HepG2 (cell line): Measurements from ENCODE around the gene OPRM1. TPM values are rescaled to one million over a fixed set of nuclear protein-coding genes. Genes with fewer than 3 reads are reported as not detected.

Source experiments
- ATAC-seq: fragments of 200-7000 bp; cut with Tn5 transposase; 3 replicates; pipeline ENCODE4 v1.9.1; 2020; ENCODE audit warnings: mild to moderate bottlenecking, moderate library complexity
- BruUV-seq: library from RNA; stranded (reverse); fragments of 400-500 nt; replicated peaks from 2 replicates; lab custom pipeline; 2021; lab: Mats Ljungman, UMichigan
- CTCF ChIA-PET: fragments of 300-600 bp; formaldehyde crosslinking; extraction: SDS; loops from one replicate; lab custom pipeline; 2021; ENCODE audit warnings: low total read pairs, inconsistent platforms, low intra/inter-chr PET ratio; lab: Yijun Ruan, JAX
- POLR2A ChIA-PET: fragments of 350-600 bp; sonication (Branson Sonifier 250); formaldehyde crosslinking; loops from one replicate; lab custom pipeline; 2020; ENCODE audit warnings: antibody characterized with exemption, inconsistent platforms; lab: Yijun Ruan, JAX
- DNase-seq: peaks from one replicate; pipeline ENCODE4 v3.0.0-alpha.2; 2015; ENCODE audit warnings: low spot score
- FAIRE-seq: peaks from 3 replicates; lab custom pipeline; 2011; peaks lifted over from hg19 to GRCh38; lab: Jason Lieb, UNC
- H2AFZ ChIP-seq: one replicate; pipeline ENCODE4 v1.6.1; 2011; ENCODE audit warnings: low read length, inconsistent platforms
- H3K27ac ChIP-seq: fragments of 300-600 bp; 3 replicates; pipeline ENCODE4 v1.8.0; 2011; ENCODE audit warnings: mixed run types, mild to moderate bottlenecking, mixed read lengths, low read length, inconsistent platforms; ENCODE audit not compliant: insufficient read depth; ENCODE audit errors: extremely low read length
- H3K27me3 ChIP-seq, 2 experiments: fragments of 200-600 bp in 1 of 2; 2 replicates in 1 of 2; 3 replicates in 1 of 2; pipeline versions ENCODE4 v1.6.0 to v1.8.0; 2011; ENCODE audit warnings: low read length in 2 of 2, mild to moderate bottlenecking in 2 of 2, moderate library complexity in 2 of 2, inconsistent platforms in 1 of 2; ENCODE audit not compliant: insufficient read depth in 2 of 2, control insufficient read depth in 1 of 2
- H3K36me3 ChIP-seq, 2 experiments: fragments of 200-600 bp in 1 of 2; replicated peaks in 1 of 2; 2 replicates in 1 of 2; 3 replicates in 1 of 2; pipeline versions ENCODE4 v1.5.1 to v1.8.0; 2011; ENCODE audit warnings: low read length in 2 of 2, inconsistent platforms in 1 of 2; ENCODE audit not compliant: insufficient read depth in 2 of 2, control insufficient read depth in 1 of 2
- H3K4me1 ChIP-seq: 2 replicates; pipeline ENCODE4 v1.5.1; 2012; ENCODE audit warnings: low read length, inconsistent platforms; ENCODE audit not compliant: insufficient read depth
- H3K4me2 ChIP-seq: 2 replicates; pipeline ENCODE4 v1.6.0; 2011; ENCODE audit warnings: low read depth, low read length, inconsistent platforms
- H3K4me3 ChIP-seq, 3 experiments: fragments of 200-600 bp in 1 of 3; sonication (generic), shearing (Covaris generic) in 1 of 3; replicated peaks in 1 of 3; 2 replicates each; pipeline ENCODE4 v1.5.1; 2011 to 2016; ENCODE audit warnings: low read length in 3 of 3, inconsistent platforms in 2 of 3, low read depth in 2 of 3, mild to moderate bottlenecking in 2 of 3, control low read depth in 1 of 3, mixed read lengths in 1 of 3; ENCODE audit not compliant: insufficient read depth in 1 of 3
- H3K79me2 ChIP-seq: one replicate; pipeline ENCODE4 v1.6.1; 2011; ENCODE audit warnings: low read length, inconsistent platforms; ENCODE audit not compliant: insufficient read depth
- H3K9ac ChIP-seq: 2 replicates; pipeline ENCODE4 v1.6.0; 2011; ENCODE audit warnings: mild to moderate bottlenecking, low read depth, low read length, inconsistent platforms; ENCODE audit not compliant: insufficient read depth
- H3K9me3 ChIP-seq: 2 replicates; pipeline ENCODE4 v1.5.1; 2012; ENCODE audit warnings: mild to moderate bottlenecking, low read length
- H4K20me1 ChIP-seq: 2 replicates; pipeline ENCODE4 v1.6.0; 2011; ENCODE audit warnings: inconsistent platforms, mild to moderate bottlenecking, low read length, moderate library complexity; ENCODE audit not compliant: insufficient read depth
- BORCS8-MEF2B ChIP-seq: sonication (generic); formaldehyde crosslinking; IDR thresholded peaks from 2 replicates; pipeline ENCODE4 v1.8.0; 2022; ENCODE audit warnings: mild to moderate bottlenecking, missing genetic modification reagents
- CBX5 ChIP-seq: sonication (generic); formaldehyde crosslinking; IDR thresholded peaks from 2 replicates; pipeline ENCODE4 v1.4.0; 2020; ENCODE audit warnings: missing genetic modification reagents, borderline replicate concordance
- CHD2 ChIP-seq: IDR thresholded peaks from 2 replicates; pipeline ENCODE4 v1.6.1; 2011; ENCODE audit warnings: low read depth, low read length, improper control_type of control experiment
- DPF2 ChIP-seq: sonication (generic); formaldehyde crosslinking; IDR thresholded peaks from 2 replicates; pipeline ENCODE4 v1.4.0; 2020; ENCODE audit warnings: mild to moderate bottlenecking, low read depth, missing genetic modification reagents, borderline replicate concordance
- MYPOP ChIP-seq: sonication (generic); formaldehyde crosslinking; IDR thresholded peaks from 2 replicates; pipeline ENCODE4 v1.8.1; 2023; ENCODE audit warnings: mild to moderate bottlenecking, moderate library complexity, missing genetic modification reagents
- NFIB ChIP-seq: sonication (generic); formaldehyde crosslinking; IDR thresholded peaks from 2 replicates; pipeline ENCODE4 v1.9.0; 2021; ENCODE audit warnings: missing genetic modification reagents, mild to moderate bottlenecking, borderline replicate concordance
- NFKBIZ ChIP-seq: IDR thresholded peaks from 2 replicates; pipeline ENCODE4 v1.6.1; 2018; ENCODE audit warnings: missing genetic modification reagents, missing compliant biosample characterization
- SNAPC4 ChIP-seq: sonication (generic); formaldehyde crosslinking; IDR thresholded peaks from 2 replicates; pipeline ENCODE4 v1.4.0; 2020; ENCODE audit warnings: mild to moderate bottlenecking, missing genetic modification reagents
- STAT6 ChIP-seq: sonication (generic); formaldehyde crosslinking; IDR thresholded peaks from 2 replicates; pipeline ENCODE4 v1.4.0; 2020; ENCODE audit warnings: missing genetic modification reagents, mild to moderate bottlenecking, borderline replicate concordance
- ZNF777 ChIP-seq: sonication (generic); formaldehyde crosslinking; IDR thresholded peaks from 2 replicates; pipeline ENCODE4 v1.4.0; 2020; ENCODE audit warnings: missing genetic modification reagents
- WGBS: methylation state at CpG from one replicate; pipeline ENCODE4 v1.1.6; 2017; ENCODE audit warnings: low lambda C conversion rate; 5-methylcytosine and 5-hydroxymethylcytosine counted together
- in situ Hi-C: cut with HindIII; loops from 2 replicates; pipeline ENCODE4 v1.10.0; 2017; ENCODE audit warnings: low pct_unique_long_range_greater_than_20kb; ENCODE audit not compliant: extremely low pct_ligation_motif_present
- intact Hi-C: fragments of 100-400 bp; cut with micrococcal nuclease; formaldehyde crosslinking; loops from one replicate; pipeline ENCODE4 v1.10.0; 2022; ENCODE audit not compliant: unreplicated experiment
- polyA plus RNA-seq, 8 experiments: library from polyadenylated mRNA; depleted of rRNA in 3 of 8; stranded (reverse) in 7 of 8; unstranded in 1 of 8; fragments of >200 nt; fragmentation: Illumina TruSeq in 4 of 8; extraction: Trizol in 4 of 8; gene quantifications; 2 replicates each; pipeline versions ENCODE4 v1.2.1 to v1.2.3, GENCODE V29; 2011 to 2016; ENCODE audit warnings: low read depth in 4 of 8, missing spikeins in 1 of 8, mixed read lengths in 1 of 8; ENCODE audit not compliant: insufficient read depth in 1 of 8
- total RNA-seq, 5 experiments: library from RNA; depleted of rRNA; stranded (reverse); fragments of >200 nt; fragmentation: Illumina TruSeq; extraction: Trizol; gene quantifications; 2 replicates each; pipeline ENCODE4 v1.2.3, GENCODE V29; 2016; ENCODE audit warnings: low read depth in 1 of 5

The OPRM1 gene
- total and polyA plus RNA-seq, 2 of the 13 experiments (the other 11 are each of a cell fraction or from before 2014, with no cell fraction given): not detected

GRCh38 chr6:154164397-154164796 lies 125.4 kb downstream of the OPRM1 start:
- H3K36me3 ChIP-seq: no peaks in the 10 kb centered on the region
- H2AFZ ChIP-seq: no peak overlapping the region
- DNase-seq: no peak
- no peaks in the 10 kb centered on the region for H3K79me2 ChIP-seq
- H3K4me1 ChIP-seq: no peaks in the 10 kb centered on the region
- no TSS peak for BruUV-seq
- POLR2A ChIA-PET: no interaction called here
- ATAC-seq: no peak
- FAIRE-seq: no peak
- intact Hi-C loops (no loop called here), in situ Hi-C loops (loop anchor here (25.0 kb wide), 2 partner anchors 348 to 498 kb away; partner anchors contain the start of gene CNKSR3)
- no peak for TF ChIP-seq ZNF777
- TF ChIP-seq CBX5: no peak
- no peak for TF ChIP-seq BORCS8-MEF2B (CRISPR knock-in tag)
- no peak for TF ChIP-seq STAT6
- TF ChIP-seq CHD2: no peak
- TF ChIP-seq MYPOP (CRISPR knock-in tag): no peak
- no peak for TF ChIP-seq NFIB
- TF ChIP-seq DPF2 (CRISPR knock-in tag): no peak
- TF ChIP-seq SNAPC4 (CRISPR knock-in tag): no peak
- no peak for TF ChIP-seq NFKBIZ (CRISPR knock-in tag)
- H3K4me3 ChIP-seq: no peak overlapping the region
- no peak overlapping the region for H3K4me2 ChIP-seq
- CTCF ChIA-PET: no interaction called here
- H3K9me3 ChIP-seq: no peaks in the 10 kb centered on the region
- no peaks in the 10 kb centered on the region for H4K20me1 ChIP-seq
- 36% methylated on average over 5 of the region's 5 CpGs for WGBS
- no peak overlapping the region for H3K27ac ChIP-seq
- H3K27me3 ChIP-seq: 0 out of 5 replicates have a peak, but pooled peaks cover 0 to 3% of the 10 kb centered on the region in 2 experiments
- H3K9ac ChIP-seq: no peak overlapping the region
